ENCODE data around the gene NDRG4.

The NDRG4 gene

DNA sequence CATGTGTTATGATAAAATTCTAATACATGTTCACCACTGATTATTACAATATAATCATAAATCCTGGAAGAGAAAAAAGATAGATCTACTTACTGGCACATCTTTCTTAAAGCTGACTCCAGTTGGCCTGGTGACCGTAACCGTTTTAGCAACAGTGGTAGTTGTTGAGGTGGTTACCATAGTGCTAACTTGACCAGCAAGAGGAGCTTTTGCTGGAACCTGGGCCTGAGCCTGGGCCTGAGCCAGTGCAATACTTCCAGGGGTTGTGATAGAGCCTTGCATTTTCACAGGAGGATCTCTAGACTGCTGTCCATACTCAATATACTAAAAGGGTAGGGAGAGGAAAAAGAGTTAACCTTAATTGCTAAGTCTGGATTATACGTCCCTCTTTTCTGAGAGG lies 51.6 kb downstream of the NDRG4 start:
- FAIRE-seq: no peak

DNA sequence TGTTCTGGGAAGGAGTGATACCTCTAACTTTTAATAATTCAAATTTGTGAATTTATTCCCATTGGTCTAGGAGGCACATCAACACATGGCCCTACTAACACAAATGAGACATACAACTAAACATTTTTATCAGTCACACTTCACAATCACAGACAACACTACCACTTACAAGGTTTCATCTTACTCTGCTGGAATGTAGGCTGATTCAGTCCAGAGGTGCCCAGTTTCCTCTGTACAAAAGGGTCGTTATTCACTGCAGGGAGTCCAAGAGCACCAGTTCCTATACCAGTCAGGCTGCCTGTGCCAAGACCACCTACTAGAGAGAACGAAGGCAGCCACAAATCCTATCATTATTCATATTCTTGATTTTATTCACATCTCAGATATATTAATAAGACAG lies 56.7 kb downstream of the NDRG4 start:
- no peak for FAIRE-seq
